SH-SY5Y (cell line): ENCODE results near the gene SNCB.

ENCODE experiments used
- GATA2 ChIP-seq: IDR thresholded peaks from 2 replicates; pipeline ENCODE4 v1.6.1; 2011; ENCODE audit warnings: mild to moderate bottlenecking, low read depth, low read length
- GATA3 ChIP-seq: IDR thresholded peaks from 2 replicates; pipeline ENCODE4 v1.6.1; 2011; ENCODE audit warnings: low read depth, mild to moderate bottlenecking, low read length, moderate library complexity

SNCB gene

GRCh38 chr5:176595386-176595943, 34.9 kb downstream of the SNCB start:
- no peak for TF ChIP-seq GATA2
- TF ChIP-seq GATA3: no peak

- TF ChIP-seq GATA2: no peak
- no peak for TF ChIP-seq GATA3
Observed at GRCh38 chr5:176594554-176594953, 35.8 kb downstream of the SNCB start.

- TF ChIP-seq GATA3: no peak
- no peak for TF ChIP-seq GATA2
Observed at GRCh38 chr5:176593273-176593869, 37.0 kb downstream of the SNCB start.

- TF ChIP-seq GATA2 (no peak), GATA3 (no peak)
Observed at GRCh38 chr5:176592573-176592972, 37.8 kb downstream of the SNCB start.

- TF ChIP-seq GATA3: no peak
- TF ChIP-seq GATA2: no peak
Observed at GRCh38 chr5:176590035-176590717, 40.2 kb downstream of the SNCB start.

GRCh38 chr5:176589039-176589769, 41.1 kb downstream of the SNCB start:
- TF ChIP-seq GATA2 (no peak), GATA3 (no peak)

GRCh38 chr5:176588297-176588696, 42.0 kb downstream of the SNCB start:
- TF ChIP-seq GATA2 (no peak), GATA3 (no peak)

- no peak for TF ChIP-seq GATA3
- no peak for TF ChIP-seq GATA2
Observed at GRCh38 chr5:176587398-176587797, 42.9 kb downstream of the SNCB start.

GRCh38 chr5:176583076-176583475, 47.3 kb downstream of the SNCB start:
- TF ChIP-seq GATA3 (no peak), GATA2 (no peak)

- TF ChIP-seq GATA2 (no peak), GATA3 (no peak)
Observed at GRCh38 chr5:176581361-176581760, 49.0 kb downstream of the SNCB start.

GRCh38 chr5:176579323-176579722, 51.0 kb downstream of the SNCB start:
- TF ChIP-seq GATA3 (no peak), GATA2 (no peak)

GRCh38 chr5:176578391-176578808, 51.9 kb downstream of the SNCB start:
- TF ChIP-seq GATA3 (no peak), GATA2 (no peak)

GRCh38 chr5:176577312-176578176, 52.8 kb downstream of the SNCB start:
- TF ChIP-seq GATA3 (no peak), GATA2 (no peak)
